ENCODE measurements around the gene MRTFA.
A peak's percentile ranks its signal among the peaks of the same experiment; 100 is the strongest.
"Not testable (repeated sequence)": the region's sequence is repeated elsewhere in the genome, so short reads cannot be mapped to it uniquely, and the experiment has no call there.

Gene MRTFA

GRCh38 chr22:40659166-40659565 lies 22.6 kb upstream of the MRTFA start:
- DNase-seq (ENCODE audit: low read depth in 3 of 3): no peak

- DNase-seq (ENCODE audit: low read depth in 3 of 3): not testable (repeated sequence)
Measured at GRCh38 chr22:40656651-40657050, 20.1 kb upstream of the MRTFA start.

- not testable (repeated sequence) for DNase-seq (ENCODE audit: low read depth in 3 of 3)
Measured at GRCh38 chr22:40655941-40656340, 19.4 kb upstream of the MRTFA start.

GRCh38 chr22:40654522-40655167 lies 18.1 kb upstream of the MRTFA start:
- DNase-seq (ENCODE audit: low read depth in 3 of 3): no peak

- no peak for DNase-seq (ENCODE audit: low read depth in 3 of 3)
Measured at GRCh38 chr22:40653361-40653760, 16.8 kb upstream of the MRTFA start.

- DNase-seq (ENCODE audit: low read depth in 3 of 3): peak; percentile 84 to 91 (median 85)
Measured at GRCh38 chr22:40651563-40652501, 15.3 kb upstream of the MRTFA start.

- DNase-seq (ENCODE audit: low read depth in 3 of 3): no peak
Measured at GRCh38 chr22:40651057-40651456, 14.5 kb upstream of the MRTFA start.

- no peak for DNase-seq (ENCODE audit: low read depth in 3 of 3)
Measured at GRCh38 chr22:40648386-40648785, 11.9 kb upstream of the MRTFA start.

- DNase-seq (ENCODE audit: low read depth in 3 of 3): no peak
Measured at GRCh38 chr22:40645579-40646197, 9.2 kb upstream of the MRTFA start.

GRCh38 chr22:40642316-40642715 lies 5.8 kb upstream of the MRTFA start:
- DNase-seq (ENCODE audit: low read depth in 3 of 3): no peak

GRCh38 chr22:40641269-40641668 lies 4.8 kb upstream of the MRTFA start:
- no peak for DNase-seq (ENCODE audit: low read depth in 3 of 3)

GRCh38 chr22:40638261-40638660 lies 1.7 kb upstream of the MRTFA start:
- DNase-seq (ENCODE audit: low read depth in 3 of 3): no peak

GRCh38 chr22:40637183-40638150 lies 948 bp upstream of the MRTFA start:
- peak; percentile 33 to 69 (median 40) for DNase-seq (ENCODE audit: low read depth in 3 of 3)

GRCh38 chr22:40635940-40636379 lies 559 bp downstream of the MRTFA start:
- peak in 1 of 3 donors; percentile 11 for DNase-seq (ENCODE audit: low read depth in 3 of 3)

- no peak for DNase-seq (ENCODE audit: low read depth in 3 of 3)
Measured at GRCh38 chr22:40635043-40635939, 1.2 kb downstream of the MRTFA start.

GRCh38 chr22:40634119-40634903 lies 2.2 kb downstream of the MRTFA start:
- no peak for DNase-seq (ENCODE audit: low read depth in 3 of 3)

- DNase-seq (ENCODE audit: low read depth in 3 of 3): no peak
Measured at GRCh38 chr22:40633036-40633435, 3.5 kb downstream of the MRTFA start.

GRCh38 chr22:40631925-40632324 lies 4.6 kb downstream of the MRTFA start:
- no peak for DNase-seq (ENCODE audit: low read depth in 3 of 3)

GRCh38 chr22:40628354-40629042 lies 8.0 kb downstream of the MRTFA start:
- peak in 1 of 3 donors; percentile 10 for DNase-seq (ENCODE audit: low read depth in 3 of 3)
